NK-92 treated with Interleukin-12 subunit alpha and Interleukin-12 subunit beta, amount 100 ng/mL, for 24 hours (cell line): Measurements from ENCODE around the gene PIK3C2B.
"Not testable (repeated sequence)": the region's sequence is repeated elsewhere in the genome, so short reads cannot be mapped to it uniquely, and the experiment has no call there.

Experiments
- DNase-seq: peaks from one replicate; lab custom pipeline; 2025; lab: John Stamatoyannopoulos, UW

PIK3C2B gene

GRCh38 chr1:204506201-204506968 is 11.8 kb upstream of the PIK3C2B start:
- peak; percentile 64 for DNase-seq

DNA sequence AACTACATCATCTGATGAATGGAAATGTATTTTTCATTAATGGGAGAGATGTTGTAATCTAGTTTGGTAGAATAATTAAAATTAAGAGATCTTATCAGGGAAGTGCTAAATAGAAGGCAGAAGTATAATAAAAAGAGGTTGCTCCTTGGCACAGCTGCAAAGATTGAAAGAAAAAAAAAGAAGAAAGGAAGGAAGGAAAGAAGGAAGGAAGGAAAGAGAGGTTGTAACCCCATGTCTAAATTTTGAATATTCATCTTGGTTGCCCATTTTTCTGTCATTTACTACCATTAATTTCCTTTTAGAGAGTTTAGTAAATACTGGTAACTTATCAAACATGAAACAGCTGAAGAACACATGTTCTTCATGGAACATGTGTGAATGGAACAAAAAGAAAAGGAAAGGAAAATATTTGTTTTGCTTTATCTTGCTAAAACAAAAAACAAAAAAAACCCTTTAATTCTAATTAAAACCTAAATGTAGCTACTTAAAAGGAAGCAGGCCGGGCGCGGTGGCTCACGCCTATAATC is 11.1 kb upstream of the PIK3C2B start:
- no peak for DNase-seq

GRCh38 chr1:204503913-204504519 is 9.4 kb upstream of the PIK3C2B start:
- DNase-seq: no peak

- no peak for DNase-seq
Measured at GRCh38 chr1:204503122-204503912, 8.7 kb upstream of the PIK3C2B start.

GRCh38 chr1:204502241-204502640 is 7.6 kb upstream of the PIK3C2B start:
- no peak for DNase-seq

GRCh38 chr1:204499511-204500468 is 5.2 kb upstream of the PIK3C2B start:
- no peak for DNase-seq

- DNase-seq: no peak
Measured at GRCh38 chr1:204498981-204499380, 4.4 kb upstream of the PIK3C2B start.

DNA sequence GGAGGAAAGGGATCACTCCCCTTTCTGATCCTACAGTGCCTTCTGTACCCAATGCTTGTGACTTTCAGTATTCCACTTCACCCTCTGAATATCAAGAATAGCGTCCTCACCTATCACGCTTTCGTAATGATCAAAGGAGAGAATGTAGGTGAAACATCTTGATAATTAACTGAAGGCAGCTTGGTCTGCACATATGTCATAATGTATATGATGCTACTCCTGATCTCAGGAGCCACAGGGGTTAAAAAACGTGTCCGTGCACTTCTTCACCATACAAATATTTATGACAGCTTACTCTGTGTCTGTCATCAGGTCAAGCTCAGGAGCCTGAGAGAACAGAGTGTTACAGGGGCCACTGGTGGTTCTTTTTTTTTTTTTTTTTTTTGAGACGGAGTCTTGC is 1.2 kb upstream of the PIK3C2B start:
- DNase-seq: no peak

- no peak for DNase-seq
Measured at GRCh38 chr1:204495078-204495753, 611 bp upstream of the PIK3C2B start.

- no peak for DNase-seq
Measured at GRCh38 chr1:204493984-204494280, 673 bp downstream of the PIK3C2B start.

GRCh38 chr1:204493145-204493983 is 1.2 kb downstream of the PIK3C2B start:
- no peak for DNase-seq

GRCh38 chr1:204491655-204492054 is 3.0 kb downstream of the PIK3C2B start:
- DNase-seq: no peak

DNA sequence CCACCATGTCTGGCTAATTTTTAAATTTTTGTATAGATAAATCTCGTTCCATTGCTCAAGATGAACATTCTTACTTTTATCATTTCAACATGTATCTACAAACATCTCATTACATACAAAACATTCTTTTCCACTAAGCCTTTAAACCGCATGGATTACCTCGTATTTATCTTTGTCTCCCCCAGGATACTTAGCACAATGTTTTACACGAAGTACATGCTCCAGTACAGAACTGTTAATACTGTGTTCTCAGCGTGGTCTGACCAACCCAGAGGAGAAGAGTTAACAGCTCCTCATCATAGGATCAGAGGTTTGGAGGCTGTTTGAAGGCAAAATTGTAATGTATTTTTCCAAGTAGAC is 7.4 kb downstream of the PIK3C2B start:
- no peak for DNase-seq

DNA sequence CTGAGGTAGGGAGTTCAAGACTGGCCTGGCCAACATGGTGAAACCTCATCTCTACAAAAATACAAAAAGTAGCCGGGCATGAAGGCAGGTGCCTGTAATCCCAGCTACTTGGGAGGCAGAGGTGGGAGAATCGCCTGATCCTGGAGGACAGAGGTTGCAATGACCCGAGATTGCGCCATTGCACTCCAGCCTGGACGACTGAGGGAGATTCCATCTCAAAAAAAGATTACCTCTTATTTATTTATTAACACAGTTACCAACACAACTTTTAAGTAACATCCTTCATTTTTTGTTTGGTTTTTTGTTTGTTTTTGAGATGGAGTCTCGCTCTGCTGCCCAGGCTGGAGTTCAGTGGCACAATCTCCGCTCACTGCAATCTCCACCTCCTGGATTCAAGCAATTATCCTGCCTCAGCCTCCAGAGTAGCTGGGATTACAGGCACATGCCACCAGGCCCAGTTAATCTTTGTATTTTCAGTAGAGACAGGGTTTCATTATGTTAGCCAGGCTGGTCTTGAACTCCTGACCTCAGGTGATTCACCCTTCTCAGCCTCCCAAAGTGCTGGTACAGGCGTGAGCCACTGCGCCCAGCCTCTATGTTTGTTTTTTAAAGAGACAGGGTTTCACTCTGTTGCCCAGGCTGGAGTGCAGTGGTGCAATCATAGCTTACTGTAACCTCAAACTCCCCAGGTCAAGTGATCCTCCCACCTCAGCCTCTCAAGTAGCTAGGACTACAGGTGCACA is 7.9 kb downstream of the PIK3C2B start:
- not testable (repeated sequence) for DNase-seq

DNA sequence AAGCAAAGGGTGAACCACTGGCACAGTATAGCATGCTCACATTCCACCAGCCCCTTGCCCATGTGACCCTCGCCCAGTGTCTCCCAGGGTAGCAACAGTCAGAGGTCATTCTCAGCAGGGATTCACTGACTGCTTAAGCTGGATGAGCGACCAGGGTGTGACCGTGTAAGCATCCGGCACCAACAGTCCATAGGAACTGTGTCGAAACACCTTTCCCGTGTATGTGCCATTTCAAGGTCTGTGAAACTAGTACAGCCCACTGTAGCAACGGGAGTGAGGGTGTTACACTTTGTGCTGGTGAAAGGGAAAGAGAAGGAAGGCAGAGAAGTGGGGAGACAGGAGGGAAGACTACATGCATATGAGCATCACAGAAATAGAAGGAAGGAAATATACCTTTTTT is 10.8 kb downstream of the PIK3C2B start:
- no peak for DNase-seq

DNA sequence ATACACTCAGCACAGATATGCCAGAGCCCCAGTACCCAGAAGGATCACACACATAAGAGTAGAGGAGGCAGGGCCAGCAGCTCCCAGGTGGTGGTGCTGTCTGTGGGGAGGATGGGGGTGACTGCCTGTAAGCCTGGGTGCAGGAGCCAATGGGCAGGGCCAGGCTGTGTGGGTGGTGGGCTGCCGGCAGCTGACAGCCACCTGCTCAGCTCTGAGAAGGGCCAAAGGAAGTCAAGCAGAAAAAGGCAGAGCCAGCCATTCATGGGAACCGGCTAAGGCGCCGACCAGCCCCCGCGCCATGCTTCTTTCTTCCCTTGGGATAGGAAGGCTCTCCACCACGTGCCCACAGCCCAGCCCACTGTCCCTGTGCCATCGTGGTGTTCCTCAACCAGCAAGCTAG is 14.1 kb downstream of the PIK3C2B start:
- DNase-seq: no peak

DNA sequence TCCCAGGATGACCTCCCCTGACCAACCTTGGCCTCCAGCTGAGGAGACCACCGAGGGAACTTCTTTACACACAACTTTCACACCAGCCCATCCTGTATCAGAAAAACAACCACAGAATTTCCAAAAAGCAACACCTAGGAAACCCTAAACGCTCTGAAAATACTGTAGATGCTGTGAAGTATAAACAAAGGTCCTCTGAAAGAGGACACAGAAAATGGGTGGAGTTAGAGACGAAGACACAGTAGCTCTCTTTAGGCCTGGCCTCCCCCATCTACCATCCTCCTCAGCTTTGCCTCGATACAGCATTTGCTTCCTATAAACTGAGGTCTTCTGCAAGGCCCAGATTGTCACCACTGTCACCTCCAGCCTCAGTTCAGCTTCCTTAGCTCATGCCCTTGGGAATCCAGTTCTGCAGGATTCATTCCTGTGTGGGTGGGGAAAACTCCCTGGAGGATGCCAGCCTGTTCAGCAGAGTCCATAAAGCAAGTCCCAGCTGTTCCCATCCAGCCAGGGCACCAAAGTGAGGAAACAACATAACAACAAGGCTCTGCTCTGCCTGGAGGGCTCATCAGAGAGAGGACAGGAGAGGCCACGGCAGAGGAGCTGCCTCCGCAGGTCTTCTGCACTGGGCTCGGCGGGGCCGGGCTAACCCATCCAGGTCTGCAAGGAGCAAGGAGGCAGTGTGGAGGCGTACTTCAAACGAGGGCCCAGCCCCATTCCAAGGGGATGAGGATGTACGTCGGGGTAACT is 15.0 kb downstream of the PIK3C2B start:
- DNase-seq: no peak

- no peak for DNase-seq
Measured at GRCh38 chr1:204478921-204479320, 15.7 kb downstream of the PIK3C2B start.
